Astrocyte (in vitro differentiated cells and primary cell): ENCODE measurements around the gene RAET1G.

Source experiments
- CTCF ChIP-seq: IDR thresholded peaks from 2 replicates; pipeline ENCODE4 v1.5.1; 2011; ENCODE audit warnings: low read depth, mild to moderate bottlenecking, inconsistent platforms, low read length, moderate library complexity; ENCODE audit not compliant: insufficient read depth
- EZH2 ChIP-seq: IDR thresholded peaks from 2 replicates; pipeline ENCODE4 v1.6.1; 2012; ENCODE audit warnings: mild to moderate bottlenecking, low read length, inconsistent platforms; ENCODE audit not compliant: insufficient read depth

- no peak for TF ChIP-seq CTCF
- TF ChIP-seq EZH2: no peak
Measured at GRCh38 chr6:149923327-149923986, 536 bp upstream of the RAET1G start.
